Measurements from ENCODE around the gene KREMEN1. TPM values are rescaled to one million over a fixed set of nuclear protein-coding genes. Genes with fewer than 3 reads are reported as not detected.

Gene KREMEN1
- total and polyA plus RNA-seq, 7 donors, result 7.7 to 68.2 (median 17.5) TPM

- H3K4me1 ChIP-seq, result peaks cover 40% of the 10 kb centered on the region
Measured at GRCh38 chr22:29069463-29069862, 3.4 kb upstream of the KREMEN1 start.

GRCh38 chr22:29070490-29070889, 2.3 kb upstream of the KREMEN1 start:
- H3K27ac ChIP-seq, result peak overlapping the region; percentile 53
- H3K9me3 ChIP-seq, result no peaks in the 10 kb centered on the region
- 98 to 100% (median 98%) methylated on average over 4 of the region's 4 CpGs for WGBS, 3 donors
- H3K36me3 ChIP-seq (ENCODE audit: insufficient read depth in 1 of 2, low read depth in 1 of 2), result no peaks in the 10 kb centered on the region
- no peaks in the 10 kb centered on the region for H3K27me3 ChIP-seq (ENCODE audit: insufficient read depth in 3 of 3, low read length in 2 of 3)
- DNase-seq, result no peak
- ATAC-seq, result no peak
- no peak overlapping the region for H3K4me3 ChIP-seq
- H3K4me1 ChIP-seq, result peaks cover 44% of the 10 kb centered on the region
- intact Hi-C loops (cut with DNase I), result loop anchor here in 1 of 2 donors (5.0 kb wide), 1 partner anchor 72 kb away; no protein-coding TSS in a partner anchor
- TF ChIP-seq, protein P1, sequence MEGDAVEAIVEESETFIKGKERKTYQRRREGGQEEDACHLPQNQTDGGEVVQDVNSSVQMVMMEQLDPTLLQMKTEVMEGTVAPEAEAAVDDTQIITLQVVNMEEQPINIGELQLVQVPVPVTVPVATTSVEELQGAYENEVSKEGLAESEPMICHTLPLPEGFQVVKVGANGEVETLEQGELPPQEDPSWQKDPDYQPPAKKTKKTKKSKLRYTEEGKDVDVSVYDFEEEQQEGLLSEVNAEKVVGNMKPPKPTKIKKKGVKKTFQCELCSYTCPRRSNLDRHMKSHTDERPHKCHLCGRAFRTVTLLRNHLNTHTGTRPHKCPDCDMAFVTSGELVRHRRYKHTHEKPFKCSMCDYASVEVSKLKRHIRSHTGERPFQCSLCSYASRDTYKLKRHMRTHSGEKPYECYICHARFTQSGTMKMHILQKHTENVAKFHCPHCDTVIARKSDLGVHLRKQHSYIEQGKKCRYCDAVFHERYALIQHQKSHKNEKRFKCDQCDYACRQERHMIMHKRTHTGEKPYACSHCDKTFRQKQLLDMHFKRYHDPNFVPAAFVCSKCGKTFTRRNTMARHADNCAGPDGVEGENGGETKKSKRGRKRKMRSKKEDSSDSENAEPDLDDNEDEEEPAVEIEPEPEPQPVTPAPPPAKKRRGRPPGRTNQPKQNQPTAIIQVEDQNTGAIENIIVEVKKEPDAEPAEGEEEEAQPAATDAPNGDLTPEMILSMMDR (IDR thresholded peaks at IDR 0.05), result no peak

More at GRCh38 chr22:29069463-29069862, 3.4 kb upstream of the KREMEN1 start:
- intact Hi-C loops (cut with DNase I), result loop anchor here in 1 of 2 donors (10.0 kb wide), 1 partner anchor 175 kb away; no protein-coding TSS in a partner anchor
- H3K27ac ChIP-seq, result peak overlapping the region; percentile 53
- TF ChIP-seq, protein P1 (IDR thresholded peaks at IDR 0.05), result no peak
- DNase-seq, result no peak
- ATAC-seq, result peak in 3 of 4 donors; percentile 22 to 62 (median 37)
- 33 to 49% (median 41%) methylated on average over 4 of the region's 4 CpGs for WGBS, 3 donors
- no peaks in the 10 kb centered on the region for H3K27me3 ChIP-seq (ENCODE audit: insufficient read depth in 3 of 3, low read length in 2 of 3)
- no peaks in the 10 kb centered on the region for H3K9me3 ChIP-seq
- no peaks in the 10 kb centered on the region for H3K36me3 ChIP-seq (ENCODE audit: insufficient read depth in 1 of 2, low read depth in 1 of 2)
- no peak overlapping the region for H3K4me3 ChIP-seq

DNA sequence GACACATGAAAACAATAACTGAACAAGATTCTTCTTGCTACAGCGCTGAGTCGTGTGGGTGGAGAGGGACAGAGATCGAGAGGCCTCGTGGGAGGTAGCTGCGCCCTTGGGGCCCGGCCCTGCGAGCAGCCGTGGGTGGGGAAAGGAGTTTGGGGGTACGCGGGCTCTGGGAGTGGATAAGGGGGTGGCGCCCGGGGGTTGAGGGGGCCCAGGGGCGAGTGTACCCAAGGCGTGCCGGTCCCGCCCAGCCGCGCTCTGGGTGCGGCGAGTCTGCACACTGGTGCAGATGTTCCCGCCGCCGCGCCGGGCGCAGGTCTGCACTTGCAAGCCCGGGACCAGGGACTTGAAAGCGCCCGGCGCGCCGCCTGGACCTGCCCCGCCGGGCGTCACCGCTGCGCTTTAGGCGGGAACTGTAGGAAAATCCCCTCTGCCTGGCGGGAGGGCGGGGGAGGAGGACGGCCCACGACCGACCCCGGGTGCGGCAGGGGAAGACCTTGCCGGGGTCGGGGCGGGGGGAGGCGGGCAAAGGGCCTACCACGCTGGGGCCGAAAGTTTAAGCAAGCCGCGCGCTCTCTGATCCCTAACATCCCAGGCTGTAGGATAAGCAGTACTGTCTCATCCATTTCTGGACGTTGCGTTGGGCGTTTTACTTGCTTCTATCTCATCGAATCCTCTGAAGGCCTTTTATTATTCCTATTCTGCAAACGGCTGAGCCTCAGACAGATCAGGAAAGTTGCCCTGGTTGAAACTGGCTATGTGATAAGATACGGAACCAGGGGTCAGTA, 1.4 kb upstream of the KREMEN1 start:
- TF ChIP-seq, protein P1 (IDR thresholded peaks at IDR 0.05), result no peak
- H3K9me3 ChIP-seq, result no peaks in the 10 kb centered on the region
- no peak overlapping the region for H3K27ac ChIP-seq
- no peaks in the 10 kb centered on the region for H3K27me3 ChIP-seq (ENCODE audit: insufficient read depth in 3 of 3, low read length in 2 of 3)
- 35 to 45% (median 36%) methylated on average over 41 to 60 of the region's 60 CpGs for WGBS, 3 donors
- ATAC-seq, result peak in 1 of 4 donors; percentile 23
- peak in 1 of 2 donors; percentile 49 for DNase-seq
- intact Hi-C loops (cut with DNase I), result loop anchor here in 1 of 2 donors (5.0 kb wide), 1 partner anchor 71 kb away; no protein-coding TSS in a partner anchor
- no peaks in the 10 kb centered on the region for H3K36me3 ChIP-seq (ENCODE audit: insufficient read depth in 1 of 2, low read depth in 1 of 2)
- peaks cover 37% of the 10 kb centered on the region for H3K4me1 ChIP-seq
- H3K4me3 ChIP-seq, result peak overlapping the region; percentile 81

GRCh38 chr22:29072193-29072978, 449 bp upstream of the KREMEN1 start:
- DNase-seq (peak; percentile 86 to 92), ATAC-seq (peak; percentile 90 to 93 (median 92))
- peak overlapping the region; percentile 81 for H3K4me3 ChIP-seq
- H3K36me3 ChIP-seq (ENCODE audit: insufficient read depth in 1 of 2, low read depth in 1 of 2), result no peaks in the 10 kb centered on the region
- TF ChIP-seq, protein P1 (IDR thresholded peaks at IDR 0.05), result no peak
- H3K4me1 ChIP-seq, result peaks cover 42% of the 10 kb centered on the region
- H3K27ac ChIP-seq, result no peak overlapping the region
- intact Hi-C loops (cut with DNase I), result loop anchor here in 1 of 2 donors (5.0 kb wide), 1 partner anchor 70 kb away; no protein-coding TSS in a partner anchor
- H3K9me3 ChIP-seq, result no peaks in the 10 kb centered on the region
- 23 to 34% (median 30%) methylated on average over 31 to 41 of the region's 41 CpGs for WGBS, 3 donors
- no peaks in the 10 kb centered on the region for H3K27me3 ChIP-seq (ENCODE audit: insufficient read depth in 3 of 3, low read length in 2 of 3)
